Gastroesophageal sphincter (tissue), 3 donors: ENCODE data around the gene CADPS2.
"Not testable (repeated sequence)": the region's sequence is repeated elsewhere in the genome, so short reads cannot be mapped to it uniquely, and the experiment has no call there.

ENCODE experiments used
- POLR2A ChIP-seq, 2 donors: fragments of 450-650 bp; IDR thresholded peaks; one replicate each; pipeline ENCODE4 v1.6.1; 2017; ENCODE audit warnings: antibody characterized with exemption in 2 of 2, mild to moderate bottlenecking in 2 of 2, moderate library complexity in 1 of 2
- POLR2AphosphoS5 ChIP-seq: sonication (generic); formaldehyde crosslinking; IDR thresholded peaks from one replicate; pipeline ENCODE4 v1.6.1; 2017; ENCODE audit warnings: antibody characterized with exemption
- TF ChIP-seq, protein P1 (sequence below), 4 experiments: fragments of 200-600 bp in 2 of 4; fragments of 450-650 bp in 2 of 4; sonication (generic) in 1 of 4; IDR thresholded peaks; one replicate each; pipeline ENCODE4 v1.5.1; 2017 to 2019; ENCODE audit warnings: antibody characterized with exemption in 4 of 4, mild to moderate bottlenecking in 2 of 4, moderate library complexity in 2 of 4

DNA sequence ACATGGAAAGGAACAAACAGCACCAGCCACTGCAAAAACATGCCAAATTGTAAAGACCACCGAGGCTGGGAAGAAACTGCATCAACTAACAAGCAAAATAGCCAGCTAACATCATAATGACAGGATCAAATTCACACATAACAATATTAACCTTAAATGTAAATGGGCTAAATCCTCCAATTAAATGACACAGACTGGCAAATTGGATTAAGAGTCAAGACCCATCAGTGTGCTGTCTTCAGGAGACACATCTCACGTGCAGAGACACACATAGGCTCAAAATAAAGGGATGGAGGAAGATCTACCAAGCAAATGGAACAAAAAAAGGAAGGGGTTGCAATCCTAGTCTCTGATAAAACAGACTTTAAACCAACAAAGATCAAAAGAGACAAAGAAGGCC lies 50.0 kb downstream of the CADPS2 start:
- TF ChIP-seq, protein P1, sequence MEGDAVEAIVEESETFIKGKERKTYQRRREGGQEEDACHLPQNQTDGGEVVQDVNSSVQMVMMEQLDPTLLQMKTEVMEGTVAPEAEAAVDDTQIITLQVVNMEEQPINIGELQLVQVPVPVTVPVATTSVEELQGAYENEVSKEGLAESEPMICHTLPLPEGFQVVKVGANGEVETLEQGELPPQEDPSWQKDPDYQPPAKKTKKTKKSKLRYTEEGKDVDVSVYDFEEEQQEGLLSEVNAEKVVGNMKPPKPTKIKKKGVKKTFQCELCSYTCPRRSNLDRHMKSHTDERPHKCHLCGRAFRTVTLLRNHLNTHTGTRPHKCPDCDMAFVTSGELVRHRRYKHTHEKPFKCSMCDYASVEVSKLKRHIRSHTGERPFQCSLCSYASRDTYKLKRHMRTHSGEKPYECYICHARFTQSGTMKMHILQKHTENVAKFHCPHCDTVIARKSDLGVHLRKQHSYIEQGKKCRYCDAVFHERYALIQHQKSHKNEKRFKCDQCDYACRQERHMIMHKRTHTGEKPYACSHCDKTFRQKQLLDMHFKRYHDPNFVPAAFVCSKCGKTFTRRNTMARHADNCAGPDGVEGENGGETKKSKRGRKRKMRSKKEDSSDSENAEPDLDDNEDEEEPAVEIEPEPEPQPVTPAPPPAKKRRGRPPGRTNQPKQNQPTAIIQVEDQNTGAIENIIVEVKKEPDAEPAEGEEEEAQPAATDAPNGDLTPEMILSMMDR (IDR thresholded peaks at IDR 0.05), result not testable (repeated sequence)
- not testable (repeated sequence) for TF ChIP-seq POLR2A (IDR thresholded peaks at IDR 0.05); POLR2AphosphoS5
